NCI-H2227 (cell line): Measurements from ENCODE around the gene NSUN6.

ENCODE experiments used
- DNase-seq: peaks from one replicate; lab custom pipeline; 2025; ENCODE audit not compliant: unreplicated experiment; lab: John Stamatoyannopoulos, UW

The NSUN6 gene

GRCh38 chr10:18504161-18504560 lies 147.2 kb downstream of the NSUN6 start:
- DNase-seq: no peak

DNA sequence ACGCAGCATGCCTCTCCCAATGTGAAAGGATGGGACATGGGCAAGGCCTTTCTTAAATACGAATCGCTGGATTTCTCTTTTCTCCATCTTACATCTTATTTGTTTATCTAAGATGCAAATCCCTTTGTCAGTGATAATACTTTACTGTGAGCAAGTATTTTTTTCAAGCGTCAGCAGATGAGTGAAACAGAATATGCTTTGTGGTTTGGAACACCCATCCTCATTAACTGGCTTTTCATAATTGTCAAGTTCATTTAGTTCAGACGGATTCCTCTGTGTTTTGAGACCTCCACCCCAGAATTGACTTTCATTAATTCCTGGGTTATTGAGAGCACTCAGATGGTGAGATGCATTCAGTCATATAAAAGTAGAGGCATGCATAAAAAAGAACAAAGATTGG lies 149.8 kb downstream of the NSUN6 start:
- no peak for DNase-seq

DNA sequence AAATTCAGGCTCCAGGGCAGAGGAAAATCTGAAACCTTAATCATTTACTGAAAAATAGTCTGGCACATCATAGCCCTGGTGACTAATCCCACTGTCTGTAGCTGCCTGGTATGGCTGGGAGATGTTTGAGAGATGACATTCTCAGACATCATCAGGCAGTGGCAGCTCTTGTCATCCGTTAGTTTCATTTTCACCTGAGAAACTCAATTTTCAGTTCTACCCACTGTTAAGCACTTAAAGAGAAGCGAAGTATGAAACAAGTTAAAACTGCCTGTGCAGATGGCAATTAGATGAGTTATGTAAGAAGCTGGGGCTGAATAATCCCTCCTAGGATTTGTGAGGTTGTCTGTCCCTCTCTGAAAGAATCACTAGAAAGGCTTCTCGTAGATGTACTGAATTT lies 150.2 kb downstream of the NSUN6 start:
- DNase-seq: no peak

- DNase-seq: no peak
These were observed 150.8 kb downstream of the NSUN6 start for GRCh38 chr10:18500576-18500975.

DNA sequence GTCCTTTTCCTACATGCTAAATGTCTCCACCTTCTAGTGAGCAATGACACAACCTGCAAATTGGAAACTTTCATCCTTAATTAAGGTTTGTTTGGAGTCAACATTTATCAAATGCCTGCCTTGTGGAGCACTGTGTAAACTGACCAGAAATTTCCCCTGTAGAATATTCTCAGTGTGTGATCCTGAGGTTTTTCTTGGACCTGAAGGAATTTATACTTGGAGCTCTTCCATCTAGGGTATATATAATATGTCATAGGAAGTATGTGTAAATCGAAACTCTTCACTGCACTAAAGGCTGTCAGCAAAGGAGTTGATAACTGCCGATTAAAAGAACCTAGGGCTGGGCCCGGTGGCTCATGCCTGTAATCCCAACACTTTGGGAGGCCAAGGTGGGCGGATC lies 152.4 kb downstream of the NSUN6 start:
- DNase-seq: no peak

GRCh38 chr10:18497806-18498369 lies 153.5 kb downstream of the NSUN6 start:
- no peak for DNase-seq
